Activated CD4-positive, CD25-positive, alpha-beta regulatory T cell treated with anti-CD3 and anti-CD28 coated beads, Interleukin-2, amount 50 U/mL, for 16 hours (primary cell): Measurements from ENCODE around the gene TFF2.

ENCODE experiments used
- DNase-seq: peaks from one replicate; pipeline ENCODE4 v3.0.0-alpha.2; 2020; ENCODE audit warnings: low read depth, low spot score

Gene TFF2

GRCh38 chr21:42384156-42384945 is 33.6 kb upstream of the TFF2 start:
- DNase-seq: no peak

DNA sequence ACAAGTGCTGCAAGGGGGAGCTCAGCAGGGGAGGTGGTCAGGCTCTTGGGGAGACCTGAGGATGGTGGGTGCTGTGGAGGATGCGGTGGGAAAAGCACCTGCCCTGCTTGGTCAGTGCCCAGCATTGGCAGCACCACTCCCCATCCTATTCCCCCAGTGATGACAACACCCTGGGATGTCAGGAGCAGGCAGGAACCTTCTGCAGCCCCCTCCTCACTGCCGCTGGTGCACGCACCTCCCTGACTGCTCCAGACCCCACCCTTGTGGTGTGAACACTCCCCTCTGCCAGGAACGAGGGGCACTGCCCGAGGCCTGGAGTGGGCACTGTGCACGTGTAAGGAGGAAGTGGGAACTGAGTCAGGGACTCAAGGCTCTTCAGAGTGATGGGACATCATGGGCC is 32.5 kb upstream of the TFF2 start:
- no peak for DNase-seq

DNA sequence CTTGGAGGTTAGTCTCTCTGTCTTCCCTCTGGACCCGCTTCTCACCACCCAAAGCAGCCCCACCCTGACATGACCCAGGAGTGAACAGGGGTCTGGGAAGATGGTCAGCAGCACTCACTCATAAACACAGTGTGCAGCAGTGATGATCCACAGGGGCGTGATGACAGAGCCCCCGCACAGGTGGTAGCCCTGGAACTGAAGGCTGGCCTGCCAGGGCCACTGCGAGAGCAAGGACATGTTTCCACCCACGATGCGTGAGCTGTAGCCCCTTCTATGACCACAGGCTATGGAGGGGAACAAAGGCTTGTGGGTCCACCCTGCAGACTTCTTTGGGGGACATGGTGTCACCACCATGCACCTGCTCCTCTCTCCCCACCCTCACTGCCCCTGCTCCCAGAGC is 32.1 kb upstream of the TFF2 start:
- no peak for DNase-seq

DNA sequence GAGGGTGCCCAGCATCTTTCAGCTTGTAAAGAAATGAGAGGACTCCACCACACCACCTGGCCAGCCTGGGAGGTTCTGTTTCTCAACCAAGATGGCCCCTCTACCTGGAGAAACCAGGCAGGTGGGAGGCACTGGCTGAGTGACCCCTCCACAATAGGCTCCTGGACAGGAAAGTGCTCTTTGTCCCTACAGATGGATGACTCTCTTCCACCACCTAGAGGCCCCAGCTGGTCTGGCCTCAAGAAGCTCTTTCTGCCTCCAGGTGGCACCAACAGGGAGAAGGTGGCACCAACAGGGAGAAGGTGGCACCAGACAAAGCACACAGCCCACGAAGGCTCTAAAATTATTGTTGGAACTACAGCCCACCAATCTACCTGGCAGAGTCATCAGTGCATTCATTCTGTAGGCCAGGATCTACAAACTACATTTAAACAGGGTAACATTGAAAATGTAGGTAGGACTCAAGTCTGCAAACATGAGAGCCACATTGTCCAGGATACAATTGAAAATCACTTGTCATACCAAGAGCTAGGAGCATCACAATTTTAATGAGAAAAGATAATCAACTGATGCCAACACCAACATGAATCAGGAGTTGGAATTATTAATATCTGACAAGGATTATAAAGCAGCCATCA is 30.7 kb upstream of the TFF2 start:
- no peak for DNase-seq

GRCh38 chr21:42379426-42380215 is 28.8 kb upstream of the TFF2 start:
- DNase-seq: no peak

- DNase-seq: no peak
These were observed 27.6 kb upstream of the TFF2 start for GRCh38 chr21:42378418-42378817.

DNA sequence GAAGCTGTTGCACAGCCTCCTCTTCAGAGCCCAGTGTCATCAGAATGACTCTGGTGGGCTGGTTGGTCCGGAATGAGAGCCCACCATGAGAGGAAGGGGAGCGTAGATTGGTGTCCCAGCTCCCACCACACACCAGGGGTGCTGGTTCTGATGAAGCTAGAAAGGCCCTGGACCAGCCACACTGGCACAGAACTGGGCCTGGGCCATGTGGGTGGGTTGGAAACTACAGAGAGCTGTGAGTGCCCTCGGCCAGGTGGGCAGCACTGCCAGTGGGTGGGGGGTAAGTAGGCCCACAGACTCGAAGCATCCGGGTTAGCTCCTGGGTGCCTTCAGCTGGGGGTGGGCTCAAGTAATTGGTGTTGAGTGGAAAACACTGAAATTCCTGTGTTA is 27.2 kb upstream of the TFF2 start:
- DNase-seq: no peak

- no peak for DNase-seq
These were observed 26.6 kb upstream of the TFF2 start for GRCh38 chr21:42377211-42377950.

DNA sequence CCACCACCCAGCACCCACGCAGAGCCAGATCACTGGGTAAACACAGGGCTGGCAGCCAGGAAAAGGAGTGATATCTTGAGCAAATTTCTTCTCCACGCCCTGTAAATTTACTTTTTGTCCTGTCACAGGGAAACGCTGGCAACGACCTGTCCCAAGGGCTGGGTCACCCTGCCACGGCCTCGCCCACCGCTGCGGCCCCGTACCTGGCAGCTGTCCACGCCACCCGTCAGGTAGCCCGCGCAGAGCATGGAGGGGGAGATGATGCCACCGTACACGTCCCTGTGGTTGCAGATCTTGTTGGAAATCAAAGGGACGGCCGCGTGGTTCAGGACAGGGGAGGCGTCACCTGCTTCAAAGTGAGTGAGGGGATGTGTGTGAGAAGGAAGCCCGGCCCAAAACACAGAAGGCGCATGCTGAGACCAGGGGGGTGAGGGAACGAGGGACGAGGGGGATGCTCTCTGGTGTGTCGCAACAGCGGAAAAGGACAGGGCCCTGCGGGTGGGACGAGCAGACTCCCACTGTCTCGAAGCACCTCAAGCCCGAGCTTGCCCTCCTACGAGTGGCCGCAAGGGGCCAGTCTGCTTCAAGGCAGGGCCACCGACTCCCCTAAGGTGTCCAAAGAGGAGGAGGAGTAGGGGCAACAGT is 25.7 kb upstream of the TFF2 start:
- DNase-seq: no peak

- no peak for DNase-seq
These were observed 25.2 kb upstream of the TFF2 start for GRCh38 chr21:42375966-42376337.

GRCh38 chr21:42375506-42375905 is 24.7 kb upstream of the TFF2 start:
- DNase-seq: no peak

DNA sequence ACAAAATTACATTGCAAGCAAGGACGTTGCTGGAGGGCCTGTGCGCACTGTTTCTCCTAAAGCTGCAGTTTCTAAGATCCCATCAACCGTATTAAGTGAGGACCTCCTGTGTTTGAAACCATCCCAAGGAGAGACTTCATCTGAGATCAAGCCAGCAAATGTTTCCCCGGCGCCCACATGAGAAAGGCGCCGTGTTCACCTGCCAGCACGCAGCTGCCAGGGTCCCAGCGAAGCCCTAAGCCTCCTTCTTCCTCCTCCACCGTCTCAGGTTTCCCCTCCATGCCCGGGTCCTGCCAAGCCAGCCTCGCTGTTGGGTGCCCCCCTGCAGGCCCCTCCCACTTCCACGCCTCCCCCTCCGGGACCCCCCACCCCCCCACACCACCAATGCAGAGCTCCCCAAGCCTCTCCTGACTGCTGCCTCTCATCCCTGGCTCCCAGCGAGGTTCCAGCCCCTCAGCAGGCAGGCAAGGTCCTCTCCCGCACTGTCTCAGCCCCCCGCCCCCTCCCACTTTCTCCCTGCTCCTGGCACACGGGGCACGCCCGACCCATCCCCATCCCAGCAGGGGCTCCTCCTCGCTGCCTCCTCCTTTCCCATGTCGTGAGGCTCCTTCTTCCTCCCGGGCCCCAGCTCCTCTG is 24.2 kb upstream of the TFF2 start:
- DNase-seq: no peak

- DNase-seq: no peak
These were observed 23.7 kb upstream of the TFF2 start for GRCh38 chr21:42374457-42374856.

DNA sequence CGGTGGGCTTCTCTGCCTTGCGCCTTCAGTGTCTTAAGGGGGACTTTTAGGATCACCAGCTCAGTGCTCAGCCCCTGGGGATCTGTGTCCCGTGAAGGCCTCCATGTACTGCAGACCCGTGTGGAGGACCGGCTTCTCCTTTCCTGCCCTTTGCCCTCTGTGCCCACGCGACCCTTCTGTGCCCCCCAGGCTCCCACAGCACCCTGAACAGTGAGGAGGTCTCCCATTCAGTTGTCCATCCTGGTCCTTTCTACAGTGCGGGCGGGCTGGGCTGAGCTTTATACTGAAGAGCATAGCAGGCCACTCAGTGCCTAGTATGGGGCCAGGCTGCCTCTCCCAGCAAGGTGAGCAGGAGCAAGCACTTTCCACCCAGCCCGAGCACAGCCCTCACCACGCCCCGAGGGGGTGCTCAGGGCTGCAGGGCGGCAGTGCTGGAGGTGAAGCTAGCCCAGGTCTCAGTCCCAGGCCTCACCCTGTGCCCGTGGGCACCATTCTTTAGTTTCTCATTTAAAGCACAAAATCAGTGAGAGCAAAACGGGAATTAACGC is 23.2 kb upstream of the TFF2 start:
- no peak for DNase-seq

GRCh38 chr21:42373196-42373907 is 22.6 kb upstream of the TFF2 start:
- DNase-seq: no peak

- DNase-seq: no peak
These were observed 20.3 kb upstream of the TFF2 start for GRCh38 chr21:42370894-42371654.

DNA sequence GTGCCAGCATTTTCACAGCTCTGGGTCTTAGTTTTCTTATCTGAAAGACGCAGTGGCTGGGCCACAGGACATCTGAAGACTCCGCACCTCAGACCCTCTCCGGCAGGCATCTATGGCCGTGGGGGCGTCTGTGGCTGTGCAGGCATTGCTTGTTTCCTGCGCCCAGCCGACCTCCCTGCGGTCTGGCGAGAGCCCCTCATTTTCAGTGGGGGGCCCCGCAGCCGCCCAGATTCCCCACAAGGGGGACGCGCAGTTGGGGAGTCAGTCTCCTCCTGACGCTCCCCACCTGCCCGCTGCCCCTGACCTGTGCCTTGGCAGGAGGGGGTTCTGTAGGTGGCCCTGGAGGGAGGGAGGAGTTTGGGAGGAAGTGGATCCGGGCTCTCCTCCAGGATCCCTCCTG is 19.0 kb upstream of the TFF2 start:
- no peak for DNase-seq

DNA sequence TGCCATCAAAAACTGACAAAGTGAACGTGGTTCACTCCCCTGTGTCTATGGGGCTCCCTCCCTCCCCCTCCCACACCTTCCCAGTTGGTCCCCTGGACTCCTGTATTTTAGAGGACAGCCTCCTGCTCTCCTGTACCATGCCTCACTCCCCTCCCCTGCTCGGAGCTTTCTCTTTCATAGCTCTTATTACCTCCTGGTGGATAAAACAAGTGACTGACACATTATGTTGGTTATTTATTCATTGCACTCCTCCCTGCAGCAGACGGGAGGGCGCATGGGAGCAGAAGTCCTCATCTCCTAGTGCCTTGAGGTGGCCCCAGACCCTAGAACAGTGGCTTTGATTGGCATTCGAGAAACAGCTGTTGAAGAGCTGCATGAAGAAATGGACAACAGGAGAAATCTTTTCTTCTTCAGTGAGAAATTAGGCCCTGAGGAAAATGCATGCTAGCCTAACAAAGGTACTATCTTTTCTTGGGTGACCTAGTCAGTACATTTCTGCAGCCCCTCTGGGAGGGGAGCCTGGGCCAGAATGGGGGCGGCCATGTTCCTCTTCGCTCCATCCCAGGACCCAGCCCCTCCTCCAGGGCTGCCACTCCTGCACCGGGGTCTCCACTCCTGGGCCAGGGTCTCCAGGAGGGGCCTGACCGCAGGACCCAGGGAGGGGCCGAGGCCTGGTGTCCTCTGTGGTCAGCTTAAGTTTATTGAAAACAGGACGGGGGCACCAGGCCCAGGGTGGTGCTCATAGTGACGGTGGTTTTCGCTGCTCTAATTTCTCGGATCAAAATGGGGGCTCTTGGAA is 16.8 kb upstream of the TFF2 start:
- DNase-seq: no peak
